Neural progenitor cell (in vitro differentiated cells): ENCODE results near the gene AMBRA1.

Experiments used
- EZH2 ChIP-seq: fragments of 200-600 bp; sonication (generic); IDR thresholded peaks from 2 replicates; pipeline ENCODE4 v1.6.1; 2017; ENCODE audit warnings: antibody characterized with exemption, mild to moderate bottlenecking, moderate library complexity
- EZH2phosphoT487 ChIP-seq: fragments of 200-600 bp; sonication (generic); IDR thresholded peaks from 2 replicates; pipeline ENCODE4 v1.6.1; 2017; ENCODE audit warnings: antibody characterized with exemption
- TF ChIP-seq, protein P1 (sequence below): fragments of 200-600 bp; sonication (generic); IDR thresholded peaks from 2 replicates; pipeline ENCODE4 v1.5.1; 2017; ENCODE audit warnings: antibody characterized with exemption, mild to moderate bottlenecking

DNA sequence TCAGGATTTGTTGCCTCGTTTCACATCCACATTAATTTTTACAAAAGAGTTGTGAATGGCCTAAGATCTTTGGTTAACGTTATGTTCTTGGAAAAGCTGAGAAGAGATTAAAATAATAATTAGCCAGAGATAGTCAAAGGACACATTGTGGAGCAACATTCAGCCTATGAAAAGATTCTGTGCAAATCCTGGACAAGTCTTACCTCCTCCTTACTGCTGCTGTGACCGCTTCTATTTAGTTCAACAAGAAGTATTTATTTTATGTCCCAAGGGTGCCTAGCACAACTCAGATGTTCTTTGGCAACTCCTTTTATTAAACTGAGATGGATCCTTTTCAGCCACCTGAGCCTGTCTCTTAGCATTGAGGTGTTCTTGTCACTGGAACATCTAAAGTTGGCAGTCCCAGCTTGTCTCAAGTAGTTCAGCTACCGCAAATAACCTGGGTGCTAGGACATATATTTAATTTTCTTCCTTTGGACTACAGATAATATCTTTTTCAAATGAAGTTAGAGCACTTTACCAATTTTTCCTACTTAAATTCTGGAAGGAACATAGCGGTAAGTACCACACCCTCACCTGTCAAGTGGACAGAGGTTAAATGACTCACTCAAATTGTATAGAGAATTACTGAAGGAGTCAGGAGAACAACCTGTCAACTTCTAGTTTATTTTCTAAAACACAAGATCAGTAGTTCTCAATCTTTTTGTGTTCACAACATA is 121.7 kb downstream of the AMBRA1 start:
- TF ChIP-seq EZH2phosphoT487 (no peak), EZH2 (no peak)
- TF ChIP-seq, protein P1, sequence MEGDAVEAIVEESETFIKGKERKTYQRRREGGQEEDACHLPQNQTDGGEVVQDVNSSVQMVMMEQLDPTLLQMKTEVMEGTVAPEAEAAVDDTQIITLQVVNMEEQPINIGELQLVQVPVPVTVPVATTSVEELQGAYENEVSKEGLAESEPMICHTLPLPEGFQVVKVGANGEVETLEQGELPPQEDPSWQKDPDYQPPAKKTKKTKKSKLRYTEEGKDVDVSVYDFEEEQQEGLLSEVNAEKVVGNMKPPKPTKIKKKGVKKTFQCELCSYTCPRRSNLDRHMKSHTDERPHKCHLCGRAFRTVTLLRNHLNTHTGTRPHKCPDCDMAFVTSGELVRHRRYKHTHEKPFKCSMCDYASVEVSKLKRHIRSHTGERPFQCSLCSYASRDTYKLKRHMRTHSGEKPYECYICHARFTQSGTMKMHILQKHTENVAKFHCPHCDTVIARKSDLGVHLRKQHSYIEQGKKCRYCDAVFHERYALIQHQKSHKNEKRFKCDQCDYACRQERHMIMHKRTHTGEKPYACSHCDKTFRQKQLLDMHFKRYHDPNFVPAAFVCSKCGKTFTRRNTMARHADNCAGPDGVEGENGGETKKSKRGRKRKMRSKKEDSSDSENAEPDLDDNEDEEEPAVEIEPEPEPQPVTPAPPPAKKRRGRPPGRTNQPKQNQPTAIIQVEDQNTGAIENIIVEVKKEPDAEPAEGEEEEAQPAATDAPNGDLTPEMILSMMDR: no peak
